ENCODE data around the gene FAF1.

The FAF1 gene

GRCh38 chr1:50977575-50978143, 17.6 kb upstream of the FAF1 start:
- peak; percentile 11 for DNase-seq

- peak; percentile 22 for DNase-seq
These were observed 17.0 kb upstream of the FAF1 start for GRCh38 chr1:50976890-50977574.

GRCh38 chr1:50976111-50976889, 16.2 kb upstream of the FAF1 start:
- no peak for DNase-seq

GRCh38 chr1:50975436-50975835, 15.4 kb upstream of the FAF1 start:
- no peak for DNase-seq

GRCh38 chr1:50974618-50974935, 14.5 kb upstream of the FAF1 start:
- DNase-seq: no peak

GRCh38 chr1:50973875-50974617, 14.0 kb upstream of the FAF1 start:
- no peak for DNase-seq

- no peak for DNase-seq
These were observed 13.2 kb upstream of the FAF1 start for GRCh38 chr1:50973255-50973654.

GRCh38 chr1:50972766-50973165, 12.7 kb upstream of the FAF1 start:
- DNase-seq: no peak

GRCh38 chr1:50971748-50972305, 11.8 kb upstream of the FAF1 start:
- no peak for DNase-seq

GRCh38 chr1:50970931-50971582, 11.0 kb upstream of the FAF1 start:
- no peak for DNase-seq

- DNase-seq: no peak
These were observed 10.4 kb upstream of the FAF1 start for GRCh38 chr1:50970509-50970887.

- peak; percentile 48 for DNase-seq
These were observed 9.8 kb upstream of the FAF1 start, which contains the start of gene CDKN2C for GRCh38 chr1:50969611-50970508. Gene CDKN2C (plus strand): TSS chr1:50970245. CDS start chr1:50970369, 124 bp downstream.

- peak; percentile 47 for DNase-seq
These were observed 8.9 kb upstream of the FAF1 start for GRCh38 chr1:50968821-50969610.

- DNase-seq: peak; percentile 83
These were observed 8.2 kb upstream of the FAF1 start for GRCh38 chr1:50968158-50968820.

- DNase-seq: no peak
These were observed 7.5 kb upstream of the FAF1 start for GRCh38 chr1:50967416-50968157.

GRCh38 chr1:50966991-50967390, 6.9 kb upstream of the FAF1 start:
- no peak for DNase-seq

GRCh38 chr1:50964863-50965262, 4.8 kb upstream of the FAF1 start:
- DNase-seq: no peak

- no peak for DNase-seq
These were observed 659 bp downstream of the FAF1 start for GRCh38 chr1:50959303-50959912.

GRCh38 chr1:50955116-50955515, 5.0 kb downstream of the FAF1 start:
- DNase-seq: no peak
